ENCODE results near the gene RPTOR.

Gene RPTOR

DNA sequence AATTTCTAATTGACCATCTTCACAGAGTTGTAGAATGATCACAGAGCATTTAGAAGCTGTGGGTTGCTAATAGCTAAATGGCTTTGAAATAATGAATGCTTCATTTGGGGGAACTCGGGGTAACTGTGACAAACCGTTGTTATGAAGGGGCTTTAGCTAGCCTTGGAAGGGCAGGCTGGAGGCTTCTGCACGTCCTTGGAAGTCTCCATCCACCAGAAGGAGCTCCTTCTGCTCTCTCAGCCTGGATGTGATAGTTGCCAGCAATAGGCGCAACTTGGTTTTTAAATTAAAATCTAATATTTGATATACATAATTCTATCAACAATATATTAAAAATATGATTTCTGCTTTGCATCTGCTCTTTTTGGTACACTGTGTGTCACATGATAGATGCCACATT lies 200.5 kb downstream of the RPTOR start:
- TF ChIP-seq, protein P1, sequence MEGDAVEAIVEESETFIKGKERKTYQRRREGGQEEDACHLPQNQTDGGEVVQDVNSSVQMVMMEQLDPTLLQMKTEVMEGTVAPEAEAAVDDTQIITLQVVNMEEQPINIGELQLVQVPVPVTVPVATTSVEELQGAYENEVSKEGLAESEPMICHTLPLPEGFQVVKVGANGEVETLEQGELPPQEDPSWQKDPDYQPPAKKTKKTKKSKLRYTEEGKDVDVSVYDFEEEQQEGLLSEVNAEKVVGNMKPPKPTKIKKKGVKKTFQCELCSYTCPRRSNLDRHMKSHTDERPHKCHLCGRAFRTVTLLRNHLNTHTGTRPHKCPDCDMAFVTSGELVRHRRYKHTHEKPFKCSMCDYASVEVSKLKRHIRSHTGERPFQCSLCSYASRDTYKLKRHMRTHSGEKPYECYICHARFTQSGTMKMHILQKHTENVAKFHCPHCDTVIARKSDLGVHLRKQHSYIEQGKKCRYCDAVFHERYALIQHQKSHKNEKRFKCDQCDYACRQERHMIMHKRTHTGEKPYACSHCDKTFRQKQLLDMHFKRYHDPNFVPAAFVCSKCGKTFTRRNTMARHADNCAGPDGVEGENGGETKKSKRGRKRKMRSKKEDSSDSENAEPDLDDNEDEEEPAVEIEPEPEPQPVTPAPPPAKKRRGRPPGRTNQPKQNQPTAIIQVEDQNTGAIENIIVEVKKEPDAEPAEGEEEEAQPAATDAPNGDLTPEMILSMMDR (IDR thresholded peaks at IDR 0.05; ENCODE audit: insufficient read depth, low read depth, low read length, missing control alignments) = no peak
- no peak for DNase-seq (ENCODE audit: low read depth)

DNA sequence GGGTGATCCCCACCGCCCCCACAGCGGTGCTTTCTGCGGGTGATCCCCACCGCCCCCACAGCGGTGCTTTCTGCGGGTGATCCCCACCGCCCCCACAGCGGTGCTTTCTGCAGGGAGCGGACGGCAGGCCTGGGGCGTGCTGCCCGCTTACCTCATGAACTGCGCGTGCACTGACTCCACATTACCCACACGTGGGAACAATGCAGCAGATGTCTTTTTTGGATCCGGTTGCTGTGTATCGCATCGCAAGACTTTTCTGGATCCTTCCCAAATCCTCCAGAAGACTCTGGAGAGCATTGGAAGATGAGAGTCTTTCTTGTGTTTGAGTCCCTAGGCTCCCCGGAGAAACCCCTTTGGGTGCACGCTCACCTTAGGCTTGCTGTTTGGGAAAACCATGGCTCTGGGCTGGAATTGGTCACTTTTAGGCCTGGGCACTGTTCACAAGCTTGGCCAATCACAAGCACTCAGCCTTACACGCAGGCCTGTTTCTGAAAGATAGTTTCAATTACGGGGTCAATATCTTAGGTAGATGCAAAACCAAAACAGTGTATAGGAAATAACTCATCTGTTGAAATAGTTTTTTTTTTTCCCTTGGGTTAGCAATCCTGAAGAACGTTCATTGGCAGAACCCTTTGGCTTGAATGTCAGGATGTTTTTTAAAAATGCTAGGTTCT lies 201.8 kb downstream of the RPTOR start:
- peak; percentile 66 for DNase-seq (ENCODE audit: low read depth)
- TF ChIP-seq, protein P1 (IDR thresholded peaks at IDR 0.05; ENCODE audit: insufficient read depth, low read depth, low read length, missing control alignments) = no peak
- no peak overlapping the region for H3K4me3 ChIP-seq (ENCODE audit: low read depth, low read length)

More for the DNA sequence above, 200.5 kb downstream of the RPTOR start:
- no peak overlapping the region for H3K4me3 ChIP-seq (ENCODE audit: low read depth, low read length)

GRCh38 chr17:80747469-80747868 lies 202.8 kb downstream of the RPTOR start:
- TF ChIP-seq, protein P1 (IDR thresholded peaks at IDR 0.05; ENCODE audit: insufficient read depth, low read depth, low read length, missing control alignments) = no peak
- H3K4me3 ChIP-seq (ENCODE audit: low read depth, low read length) = no peak overlapping the region
- no peak for DNase-seq (ENCODE audit: low read depth)

- H3K4me3 ChIP-seq (ENCODE audit: low read depth, low read length) = no peak overlapping the region
- TF ChIP-seq, protein P1 (IDR thresholded peaks at IDR 0.05; ENCODE audit: insufficient read depth, low read depth, low read length, missing control alignments) = no peak
Observed at GRCh38 chr17:80749611-80750010, 205.0 kb downstream of the RPTOR start.

DNA sequence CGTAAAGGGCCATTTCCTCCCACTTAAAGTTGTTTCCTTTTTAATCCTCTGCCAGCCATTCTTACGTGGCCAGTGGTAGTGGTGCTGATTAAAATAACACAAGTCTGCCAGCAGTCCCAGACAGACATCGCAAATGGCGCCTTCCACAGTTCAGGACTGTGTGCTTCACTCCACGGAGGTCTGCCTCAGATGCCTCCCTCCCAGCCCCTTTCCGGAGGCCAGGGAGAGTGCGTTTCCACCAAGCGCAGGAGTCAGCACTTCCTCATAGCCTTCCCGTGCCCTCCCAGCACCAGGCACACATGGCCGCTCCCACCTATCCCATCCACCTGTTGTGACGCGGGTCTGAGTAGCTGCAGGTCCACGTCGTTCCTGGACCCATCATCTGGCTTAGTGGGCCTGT lies 205.6 kb downstream of the RPTOR start:
- H3K4me3 ChIP-seq (ENCODE audit: low read depth, low read length) = no peak overlapping the region
- no peak for DNase-seq (ENCODE audit: low read depth)
- TF ChIP-seq, protein P1 (IDR thresholded peaks at IDR 0.05; ENCODE audit: insufficient read depth, low read depth, low read length, missing control alignments) = no peak

More at GRCh38 chr17:80749611-80750010, 205.0 kb downstream of the RPTOR start:
- DNase-seq (ENCODE audit: low read depth) = no peak

- H3K4me3 ChIP-seq (ENCODE audit: low read depth, low read length) = no peak overlapping the region
- no peak for DNase-seq (ENCODE audit: low read depth)
- TF ChIP-seq, protein P1 (IDR thresholded peaks at IDR 0.05; ENCODE audit: insufficient read depth, low read depth, low read length, missing control alignments) = no peak
Observed at GRCh38 chr17:80751070-80751945, 206.7 kb downstream of the RPTOR start.
